Measurements from ENCODE around the gene SEMA4G. TPM values are rescaled to one million over a fixed set of nuclear protein-coding genes. Genes with fewer than 3 reads are reported as not detected.

SEMA4G gene
- total and polyA plus RNA-seq, 2 experiments from 2014 or later, result 5.3 to 8.5 TPM

- DNase-seq (ENCODE audit: low spot score) (no peak), ATAC-seq (no peak)
- no peaks in the 10 kb centered on the region for H3K27me3 ChIP-seq (ENCODE audit: insufficient read depth)
- Mint-ChIP-seq H3K9me3 (no peaks in the 10 kb centered on the region), H3K27ac (no peak overlapping the region), H3K4me3 (no peak overlapping the region), H3K4me1 (peaks cover 5% of the 10 kb centered on the region; the same call in 2 of the 3 replicates), H3K36me3 (ENCODE audit: low read depth) (peaks cover 50% of the 10 kb centered on the region), H3K27me3 (ENCODE audit: insufficient read depth, low read depth, poor library complexity) (no peaks in the 10 kb centered on the region)
- H3K36me3 ChIP-seq (ENCODE audit: insufficient read depth), result peaks cover 43% of the 10 kb centered on the region
- H3K4me1 ChIP-seq (ENCODE audit: insufficient read depth), result no peaks in the 10 kb centered on the region
- no peak overlapping the region for H3K27ac ChIP-seq (ENCODE audit: low read depth)
- no peak overlapping the region for H2AFZ ChIP-seq
- no peaks in the 10 kb centered on the region for H3K9me2 ChIP-seq (ENCODE audit: insufficient read depth)
- no peak overlapping the region for H3K4me3 ChIP-seq
- no peak overlapping the region for H3K4me2 ChIP-seq
- no peaks in the 10 kb centered on the region for H3F3A ChIP-seq (replicated peaks; ENCODE audit: low read depth)
- TF ChIP-seq NANOG (IDR thresholded peaks at IDR 0.05; ENCODE audit: borderline replicate concordance) (no peak), ETS1 (IDR thresholded peaks at IDR 0.05) (no peak)
- H4K20me1 ChIP-seq (replicated peaks; ENCODE audit: insufficient read depth), result 0 out of 2 replicates have a peak, but pooled peaks cover 5% of the 10 kb centered on the region
- no peaks in the 10 kb centered on the region for H3K79me2 ChIP-seq (replicated peaks; ENCODE audit: insufficient read depth)
These were observed 42.0 kb upstream of the SEMA4G start for GRCh38 chr10:100927266-100927665.

- no peak overlapping the region for H3K4me2 ChIP-seq
- H3K4me1 ChIP-seq (ENCODE audit: insufficient read depth), result no peaks in the 10 kb centered on the region
- H3F3A ChIP-seq (replicated peaks; ENCODE audit: low read depth), result no peaks in the 10 kb centered on the region
- H3K4me3 Mint-ChIP-seq, result no peak overlapping the region
- H3K27me3 ChIP-seq (ENCODE audit: insufficient read depth), result no peaks in the 10 kb centered on the region
- no peak overlapping the region for H2AFZ ChIP-seq
- no peaks in the 10 kb centered on the region for H3K9me2 ChIP-seq (ENCODE audit: insufficient read depth)
- H3K4me3 ChIP-seq, result no peak overlapping the region
- H4K20me1 ChIP-seq (replicated peaks; ENCODE audit: insufficient read depth), result 0 out of 2 replicates have a peak, but pooled peaks cover 5% of the 10 kb centered on the region
- no peak overlapping the region for H3K27ac ChIP-seq (ENCODE audit: low read depth)
- no peaks in the 10 kb centered on the region for H3K9me3 Mint-ChIP-seq
- peaks cover 5% of the 10 kb centered on the region; the same call in 2 of the 3 replicates for H3K4me1 Mint-ChIP-seq
- H3K27ac Mint-ChIP-seq, result peak overlapping the region; percentile 59
- H3K36me3 Mint-ChIP-seq (ENCODE audit: low read depth), result peaks cover 54% of the 10 kb centered on the region
- no peaks in the 10 kb centered on the region for H3K27me3 Mint-ChIP-seq (ENCODE audit: insufficient read depth, low read depth, poor library complexity)
- peaks cover 44% of the 10 kb centered on the region for H3K36me3 ChIP-seq (ENCODE audit: insufficient read depth)
- no peaks in the 10 kb centered on the region for H3K79me2 ChIP-seq (replicated peaks; ENCODE audit: insufficient read depth)
- DNase-seq (ENCODE audit: low spot score) (no peak), ATAC-seq (no peak)
- no peak for TF ChIP-seq POLR2AphosphoS5 (IDR thresholded peaks at IDR 0.05; ENCODE audit: low read depth)
- TF ChIP-seq NANOG (IDR thresholded peaks at IDR 0.05; ENCODE audit: borderline replicate concordance), result no peak
- TF ChIP-seq ZNF114 (CRISPR knock-in tag; IDR thresholded peaks at IDR 0.05), result no peak
- TF ChIP-seq REST (IDR thresholded peaks at IDR 0.05; ENCODE audit: unreplicated experiment), result no peak
- TF ChIP-seq CREB1 (CRISPR knock-in tag; IDR thresholded peaks at IDR 0.05; ENCODE audit: low read depth), result no peak
- no peak for TF ChIP-seq ZNF462 (CRISPR knock-in tag; IDR thresholded peaks at IDR 0.05)
- no peak for TF ChIP-seq STAT1 (IDR thresholded peaks at IDR 0.05; ENCODE audit: unreplicated experiment)
- no peak for TF ChIP-seq EZH2phosphoT487 (IDR thresholded peaks at IDR 0.05; ENCODE audit: unreplicated experiment)
- TF ChIP-seq CTCF (conservative IDR thresholded peaks at IDR 0.05; ENCODE audit: low read depth in 2 of 2), result no peak
These were observed 41.3 kb upstream of the SEMA4G start for GRCh38 chr10:100928039-100928438.
